Testis (tissue), 3 donors: ENCODE results near the gene METTL27. TPM values are rescaled to one million over a fixed set of nuclear protein-coding genes. Genes with fewer than 3 reads are reported as not detected.
A peak's percentile ranks its signal among the peaks of the same experiment; 100 is the strongest.
"Not testable (repeated sequence)": the region's sequence is repeated elsewhere in the genome, so short reads cannot be mapped to it uniquely, and the experiment has no call there.

Experiments used
- DNase-seq: peaks from one replicate; pipeline ENCODE4 v3.0.0-alpha.2; 2019
- H3K27ac ChIP-seq, 2 donors: fragments of 200-600 bp; sonication (generic); one replicate each; pipeline ENCODE4 v1.5.1; 2019
- H3K27me3 ChIP-seq: fragments of 200-600 bp; sonication (generic); one replicate; pipeline ENCODE4 v1.5.1; 2019
- H3K36me3 ChIP-seq: fragments of 200-600 bp; sonication (generic); one replicate; pipeline ENCODE4 v1.5.1; 2017; ENCODE audit warnings: low read depth; ENCODE audit errors: missing control alignments
- H3K4me1 ChIP-seq: fragments of 200-600 bp; sonication (generic); one replicate; pipeline ENCODE4 v1.5.1; 2019
- H3K4me3 ChIP-seq, 2 donors: fragments of 200-600 bp; sonication (generic); one replicate each; pipeline ENCODE4 v1.5.1; 2017 to 2019
- H3K9me3 ChIP-seq: fragments of 200-600 bp; sonication (generic); one replicate; pipeline ENCODE4 v1.5.1; 2017
- POLR2A ChIP-seq: fragments of 450-650 bp; IDR thresholded peaks from one replicate; pipeline ENCODE4 v1.6.1; 2017; ENCODE audit warnings: antibody characterized with exemption, mild to moderate bottlenecking, moderate library complexity
- WGBS, 2 donors: methylation state at CpG; one replicate each; pipeline ENCODE4 v1.1.5; 2018; 5-methylcytosine and 5-hydroxymethylcytosine counted together
- intact Hi-C: fragments of 100-400 bp; cut with DNase I; formaldehyde crosslinking; loops from one replicate; pipeline ENCODE4 v1.15.1; 2023; ENCODE audit warnings: low total_unique reads
- polyA plus RNA-seq: library from polyadenylated mRNA; stranded (reverse); fragments of 350-450 nt; fragmentation: Illumina TruSeq; extraction: RNeasy Lipid Tissue Mini Kit (QIAGEN cat#74804); gene quantifications from one replicate; pipeline ENCODE4 v1.2.3, GENCODE V29; 2014; ENCODE audit warnings: low read depth, low replicate concordance; ENCODE audit not compliant: insufficient read depth
- total RNA-seq, 2 donors: library from RNA; depleted of rRNA; stranded (reverse); fragments of >200 nt; gene quantifications; one replicate each; pipeline ENCODE4 v1.2.3, GENCODE V29; 2016
- TF ChIP-seq, protein P1 (sequence below), 3 experiments: fragments of 450-650 bp in 2 of 3; fragments of 200-600 bp in 1 of 3; sonication (generic) in 1 of 3; IDR thresholded peaks; one replicate each; pipeline ENCODE4 v1.5.1; 2016 to 2019; ENCODE audit warnings: antibody characterized with exemption in 3 of 3, mild to moderate bottlenecking in 2 of 3, moderate library complexity in 1 of 3

The METTL27 gene
- total and polyA plus RNA-seq, 3 donors from 2014 or later: 3.5 to 5.6 (median 3.7) TPM

DNA sequence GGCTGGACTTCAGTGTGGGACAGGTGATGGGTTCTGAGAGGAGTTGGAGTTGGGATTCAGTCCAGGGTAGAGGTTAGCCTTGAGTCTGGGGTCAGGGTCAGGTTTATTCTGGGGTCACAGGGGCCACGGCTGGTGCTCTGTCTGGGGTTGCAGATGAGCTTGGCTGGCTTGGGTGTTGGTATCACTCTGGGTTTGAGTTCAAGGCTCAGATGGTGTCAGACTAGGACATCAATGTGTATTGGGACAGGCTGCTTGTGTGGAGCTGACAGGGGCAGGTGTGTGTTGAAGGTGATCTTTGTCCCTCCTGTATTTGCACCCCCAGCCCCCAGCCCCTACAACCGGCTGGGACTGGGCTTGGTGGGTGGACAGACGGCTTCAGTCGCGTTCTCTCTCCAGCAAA lies 45.4 kb upstream of the METTL27 start:
- 94 to 100% methylated on average over 1 to 5 of the region's 5 CpGs for WGBS, 2 donors
- Histone ChIP-seq H3K4me1 (peaks cover 15% of the 10 kb centered on the region), H3K9me3 (no peaks in the 10 kb centered on the region), H3K27ac (no peak overlapping the region), H3K36me3 (no peaks in the 10 kb centered on the region), H3K27me3 (no peaks in the 10 kb centered on the region), H3K4me3 (no peak overlapping the region)
- no peak for TF ChIP-seq POLR2A
- TF ChIP-seq, protein P1, sequence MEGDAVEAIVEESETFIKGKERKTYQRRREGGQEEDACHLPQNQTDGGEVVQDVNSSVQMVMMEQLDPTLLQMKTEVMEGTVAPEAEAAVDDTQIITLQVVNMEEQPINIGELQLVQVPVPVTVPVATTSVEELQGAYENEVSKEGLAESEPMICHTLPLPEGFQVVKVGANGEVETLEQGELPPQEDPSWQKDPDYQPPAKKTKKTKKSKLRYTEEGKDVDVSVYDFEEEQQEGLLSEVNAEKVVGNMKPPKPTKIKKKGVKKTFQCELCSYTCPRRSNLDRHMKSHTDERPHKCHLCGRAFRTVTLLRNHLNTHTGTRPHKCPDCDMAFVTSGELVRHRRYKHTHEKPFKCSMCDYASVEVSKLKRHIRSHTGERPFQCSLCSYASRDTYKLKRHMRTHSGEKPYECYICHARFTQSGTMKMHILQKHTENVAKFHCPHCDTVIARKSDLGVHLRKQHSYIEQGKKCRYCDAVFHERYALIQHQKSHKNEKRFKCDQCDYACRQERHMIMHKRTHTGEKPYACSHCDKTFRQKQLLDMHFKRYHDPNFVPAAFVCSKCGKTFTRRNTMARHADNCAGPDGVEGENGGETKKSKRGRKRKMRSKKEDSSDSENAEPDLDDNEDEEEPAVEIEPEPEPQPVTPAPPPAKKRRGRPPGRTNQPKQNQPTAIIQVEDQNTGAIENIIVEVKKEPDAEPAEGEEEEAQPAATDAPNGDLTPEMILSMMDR (IDR thresholded peaks at IDR 0.05): no peak
- DNase-seq: no peak
- intact Hi-C loops: no loop called here

DNA sequence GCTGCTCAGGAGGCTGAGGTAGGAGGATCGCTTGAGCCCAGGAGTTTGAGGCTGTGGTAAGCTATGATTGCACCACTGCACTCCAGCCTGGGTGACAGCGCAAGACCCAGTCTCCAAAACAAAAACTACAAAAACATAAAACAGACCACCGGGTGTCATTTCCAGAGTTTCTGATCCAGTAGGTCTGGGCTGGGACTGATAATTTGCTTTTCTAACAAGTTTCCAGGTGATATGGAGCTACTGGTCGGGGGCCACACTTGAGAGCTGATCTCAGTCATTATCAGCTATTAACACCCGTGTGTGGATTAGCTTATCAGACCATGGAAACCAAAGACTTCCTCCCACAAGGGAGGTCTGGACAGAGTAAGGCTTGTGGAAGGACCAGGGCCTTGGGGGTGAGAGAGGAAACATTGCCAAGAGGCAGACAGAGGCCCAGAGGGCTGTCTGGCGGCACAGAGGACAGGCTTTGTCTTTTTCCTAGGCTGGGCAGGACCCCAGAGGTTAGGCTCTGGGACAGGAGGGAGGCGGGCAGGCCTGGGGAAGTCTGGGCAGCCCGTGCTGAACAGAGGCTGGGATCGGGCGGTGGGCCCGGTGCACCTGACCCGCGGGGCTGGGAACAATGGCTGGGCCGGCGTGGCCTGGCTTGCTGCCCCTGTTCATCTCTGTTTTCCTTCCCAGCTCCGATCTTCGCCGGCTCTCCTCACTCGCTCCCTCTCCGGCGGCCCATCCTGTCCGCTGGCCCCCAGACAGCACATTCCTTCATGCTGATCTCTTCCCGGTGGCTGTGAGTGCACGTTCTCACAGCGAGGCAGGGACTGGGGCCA lies 43.9 kb upstream of the METTL27 start:
- Histone ChIP-seq H3K27me3 (no peaks in the 10 kb centered on the region), H3K27ac (peak overlapping the region; percentile 35 to 60), H3K36me3 (no peaks in the 10 kb centered on the region), H3K9me3 (no peaks in the 10 kb centered on the region), H3K4me3 (no peak overlapping the region), H3K4me1 (peaks cover 13% of the 10 kb centered on the region)
- intact Hi-C loops: no loop called here
- DNase-seq: peak; percentile 80
- no peak for TF ChIP-seq POLR2A
- TF ChIP-seq, protein P1 (IDR thresholded peaks at IDR 0.05): no peak
- WGBS, 2 donors: 36 to 41% methylated on average over 19 to 20 of the region's 25 CpGs

DNA sequence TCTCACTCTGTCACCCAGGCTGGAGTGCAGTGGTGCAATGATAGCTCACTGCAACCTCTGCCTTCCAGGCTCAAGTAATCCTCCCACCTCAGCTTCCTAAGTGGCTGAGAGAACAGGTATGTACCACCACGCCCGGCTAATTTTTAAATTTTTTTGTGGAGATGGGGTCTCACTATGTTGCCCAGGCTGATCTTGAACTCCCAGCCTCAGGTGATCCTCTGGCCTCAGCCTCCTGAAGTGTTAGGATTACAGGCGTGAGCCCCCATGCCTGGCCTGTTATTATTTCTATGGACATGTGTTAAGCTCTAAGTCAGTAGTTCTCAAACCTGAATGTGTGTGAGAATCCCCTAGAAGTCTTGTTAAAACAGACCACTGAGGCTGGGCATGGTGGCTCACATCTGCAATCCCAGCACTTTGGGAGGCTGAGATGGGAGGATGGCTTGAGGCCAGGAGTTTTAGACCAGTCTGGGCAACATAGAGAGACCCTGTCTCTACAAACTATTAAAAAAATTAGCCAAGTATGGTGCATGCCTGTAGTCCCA lies 43.2 kb upstream of the METTL27 start:
- Histone ChIP-seq H3K36me3 (no peaks in the 10 kb centered on the region), H3K27ac (no peak overlapping the region), H3K4me1 (peaks cover 13% of the 10 kb centered on the region), H3K27me3 (no peaks in the 10 kb centered on the region), H3K9me3 (no peaks in the 10 kb centered on the region), H3K4me3 (no peak overlapping the region)
- TF ChIP-seq POLR2A: no peak
- TF ChIP-seq, protein P1 (IDR thresholded peaks at IDR 0.05): no peak
- no peak for DNase-seq
- 92 to 99% methylated on average over 3 of the region's 3 CpGs for WGBS, 2 donors
- intact Hi-C loops: no loop called here

- intact Hi-C loops, H3K9me3 ChIP-seq, DNase-seq, H3K4me3 ChIP-seq, H3K27me3 ChIP-seq, H3K27ac ChIP-seq, H3K36me3 ChIP-seq: not testable (repeated sequence)
- peaks cover 13% of the 10 kb centered on the region for H3K4me1 ChIP-seq
- WGBS, 2 donors: 93 to 98% methylated on average over 3 of the region's 3 CpGs
Observed at GRCh38 chr7:73884867-73885422, 42.6 kb upstream of the METTL27 start.

GRCh38 chr7:73882047-73882402 lies 39.7 kb upstream of the METTL27 start:
- Histone ChIP-seq H3K4me1 (peaks cover 9% of the 10 kb centered on the region), H3K36me3 (no peaks in the 10 kb centered on the region), H3K4me3 (no peak overlapping the region), H3K9me3 (no peaks in the 10 kb centered on the region), H3K27ac (no peak overlapping the region), H3K27me3 (no peaks in the 10 kb centered on the region)
- TF ChIP-seq, protein P1 (IDR thresholded peaks at IDR 0.05): no peak
- TF ChIP-seq POLR2A: no peak
- DNase-seq: no peak
- WGBS, 2 donors: 87 to 96% methylated on average over 3 of the region's 3 CpGs
- intact Hi-C loops: no loop called here
